Endothelial cell of hepatic sinusoid (primary cell): ENCODE data around the gene SKAP2.

ENCODE experiments used
- in situ Hi-C: cut with HindIII; loops from 2 replicates; pipeline ENCODE4 v1.10.0; 2017; ENCODE audit warnings: low sequenced_read_pairs

Gene SKAP2

DNA sequence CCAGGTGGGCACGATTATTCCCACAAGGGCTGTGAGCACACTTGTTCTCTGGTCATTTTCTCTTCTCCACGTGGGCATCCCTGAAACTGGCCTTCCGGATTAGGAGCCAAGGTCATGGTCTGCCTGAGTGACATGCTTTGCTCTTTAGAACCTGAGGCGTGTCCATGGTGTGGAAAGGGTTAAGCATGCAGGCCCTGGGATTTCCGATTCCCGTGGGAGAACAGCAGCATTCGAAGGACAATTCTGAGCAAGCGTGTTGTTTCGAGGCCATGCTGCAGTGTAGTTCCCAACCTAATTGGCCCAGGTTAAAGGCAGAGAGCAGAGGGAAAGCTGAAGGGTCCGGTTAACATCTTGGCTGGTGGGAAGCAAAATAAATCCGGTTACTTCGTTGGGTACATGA lies 245.9 kb downstream of the SKAP2 start:
- in situ Hi-C loops: no loop called here
